Fibroblast of lung (primary cell): ENCODE data around the gene PHB1. TPM values are rescaled to one million over a fixed set of nuclear protein-coding genes. Genes with fewer than 3 reads are reported as not detected.
A peak's percentile ranks its signal among the peaks of the same experiment; 100 is the strongest.

Source experiments
- DNase-seq, 2 donors: peaks; one replicate each; pipeline versions ENCODE4 v3.0.0 to v3.0.0-alpha.2; 2010; ENCODE audit warnings: low read depth in 2 of 2
- H2AFZ ChIP-seq: 2 replicates; pipeline ENCODE4 v1.5.1; 2012; ENCODE audit warnings: low read length, control low read depth, inconsistent platforms
- H3K27ac ChIP-seq: 2 replicates; pipeline ENCODE4 v1.5.1; 2011; ENCODE audit warnings: low read length, control low read depth; ENCODE audit not compliant: insufficient read depth
- H3K27me3 ChIP-seq: 2 replicates; pipeline ENCODE4 v1.5.1; 2011; ENCODE audit warnings: mild to moderate bottlenecking, low read length; ENCODE audit not compliant: control insufficient read depth, insufficient read depth
- H3K36me3 ChIP-seq: 2 replicates; pipeline ENCODE4 v1.5.1; 2011; ENCODE audit warnings: low read length; ENCODE audit not compliant: control insufficient read depth, insufficient read depth
- H3K4me1 ChIP-seq: 2 replicates; pipeline ENCODE4 v1.5.1; 2011; ENCODE audit warnings: low read length; ENCODE audit not compliant: control insufficient read depth, insufficient read depth; ENCODE audit errors: extremely low read depth
- H3K4me2 ChIP-seq: 2 replicates; pipeline ENCODE4 v1.5.1; 2011; ENCODE audit warnings: low read length, control low read depth; ENCODE audit not compliant: insufficient read depth; ENCODE audit errors: extremely low read depth
- H3K4me3 ChIP-seq, 4 experiments: fragments of 200-600 bp in 1 of 4; sonication (generic) in 1 of 4; replicated peaks in 1 of 4; 2 replicates each; pipeline ENCODE4 v1.5.1; 2011 to 2016; ENCODE audit warnings: low read length in 4 of 4, low read depth in 3 of 4, mild to moderate bottlenecking in 3 of 4, control low read depth in 2 of 4, inconsistent platforms in 1 of 4, mixed read lengths in 1 of 4; ENCODE audit not compliant: insufficient read depth in 1 of 4; ENCODE audit errors: control extremely low read depth in 1 of 4
- H3K79me2 ChIP-seq: 2 replicates; pipeline ENCODE4 v1.5.1; 2012; ENCODE audit warnings: mild to moderate bottlenecking, low read length, inconsistent platforms; ENCODE audit not compliant: control insufficient read depth, insufficient read depth
- H3K9ac ChIP-seq: 2 replicates; pipeline ENCODE4 v1.5.1; 2011; ENCODE audit warnings: mild to moderate bottlenecking, low read length, control low read depth; ENCODE audit not compliant: insufficient read depth
- H3K9me3 ChIP-seq: 2 replicates; pipeline ENCODE4 v1.5.1; 2012; ENCODE audit warnings: low read depth, low read length; ENCODE audit not compliant: control insufficient read depth, insufficient read depth
- H4K20me1 ChIP-seq: 2 replicates; pipeline ENCODE4 v1.5.1; 2011; ENCODE audit warnings: low read length; ENCODE audit not compliant: control insufficient read depth, insufficient read depth; ENCODE audit errors: extremely low read depth
- EZH2 ChIP-seq: IDR thresholded peaks from 2 replicates; pipeline ENCODE4 v1.5.1; 2012; ENCODE audit warnings: low read length, control low read depth, mild to moderate bottlenecking; ENCODE audit errors: missing control alignments
- polyA plus RNA-seq, 2 donors: library from polyadenylated mRNA; depleted of rRNA in 1 of 2; stranded (reverse) in 1 of 2; unstranded in 1 of 2; fragments of >200 nt; gene quantifications; 2 replicates each; pipeline ENCODE4 v1.2.1, GENCODE V29; 2011 to 2012; ENCODE audit warnings: missing spikeins in 1 of 2
- total RNA-seq: library from RNA; depleted of rRNA; stranded (reverse); fragments of >200 nt; gene quantifications from 2 replicates; pipeline ENCODE4 v1.2.1, GENCODE V29; 2014
- TF ChIP-seq, protein P1 (sequence below), 2 donors: IDR thresholded peaks in 1 of 2; conservative IDR thresholded peaks in 1 of 2; 1 replicate in 1 of 2; 2 replicates in 1 of 2; pipeline ENCODE4 v1.5.1; 2011 to 2012; ENCODE audit warnings: low read length in 2 of 2, control low read depth in 1 of 2, inconsistent platforms in 1 of 2, low read depth in 1 of 2, mild to moderate bottlenecking in 1 of 2

The PHB1 gene
- total and polyA plus RNA-seq, 2 donors (not counting 1 experiment from before 2014, with no cell fraction given) = 99.6 to 163 TPM

DNA sequence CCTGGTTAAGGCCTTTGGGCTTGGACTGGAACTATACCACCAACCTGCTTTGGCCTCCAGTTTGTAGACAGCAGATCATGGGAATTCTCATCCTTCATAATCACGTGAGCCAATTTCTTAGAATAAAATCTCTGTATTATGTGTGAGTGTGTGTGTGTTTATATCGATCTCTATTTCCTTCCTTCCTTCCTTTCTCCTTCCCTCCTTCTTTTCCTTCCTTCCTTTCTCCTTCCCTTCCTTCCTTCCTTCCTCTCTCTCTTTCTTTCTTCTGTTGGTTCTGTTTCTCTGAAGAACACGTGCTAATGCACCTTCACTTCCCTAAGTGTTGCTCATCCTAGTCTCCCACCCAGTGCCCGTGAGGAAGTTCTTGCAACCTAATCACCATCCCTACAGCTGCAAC, 35.5 kb upstream of the PHB1 start:
- H3K4me1 ChIP-seq = no peaks in the 10 kb centered on the region
- no peak overlapping the region for H3K27ac ChIP-seq
- H2AFZ ChIP-seq = no peak overlapping the region
- H4K20me1 ChIP-seq = no peaks in the 10 kb centered on the region
- no peaks in the 10 kb centered on the region for H3K9me3 ChIP-seq
- H3K36me3 ChIP-seq = no peaks in the 10 kb centered on the region
- DNase-seq = no peak
- H3K27me3 ChIP-seq = peaks cover 7% of the 10 kb centered on the region
- no peak overlapping the region for H3K4me2 ChIP-seq
- no peak overlapping the region for H3K9ac ChIP-seq
- no peaks in the 10 kb centered on the region for H3K79me2 ChIP-seq
- TF ChIP-seq, protein P1, sequence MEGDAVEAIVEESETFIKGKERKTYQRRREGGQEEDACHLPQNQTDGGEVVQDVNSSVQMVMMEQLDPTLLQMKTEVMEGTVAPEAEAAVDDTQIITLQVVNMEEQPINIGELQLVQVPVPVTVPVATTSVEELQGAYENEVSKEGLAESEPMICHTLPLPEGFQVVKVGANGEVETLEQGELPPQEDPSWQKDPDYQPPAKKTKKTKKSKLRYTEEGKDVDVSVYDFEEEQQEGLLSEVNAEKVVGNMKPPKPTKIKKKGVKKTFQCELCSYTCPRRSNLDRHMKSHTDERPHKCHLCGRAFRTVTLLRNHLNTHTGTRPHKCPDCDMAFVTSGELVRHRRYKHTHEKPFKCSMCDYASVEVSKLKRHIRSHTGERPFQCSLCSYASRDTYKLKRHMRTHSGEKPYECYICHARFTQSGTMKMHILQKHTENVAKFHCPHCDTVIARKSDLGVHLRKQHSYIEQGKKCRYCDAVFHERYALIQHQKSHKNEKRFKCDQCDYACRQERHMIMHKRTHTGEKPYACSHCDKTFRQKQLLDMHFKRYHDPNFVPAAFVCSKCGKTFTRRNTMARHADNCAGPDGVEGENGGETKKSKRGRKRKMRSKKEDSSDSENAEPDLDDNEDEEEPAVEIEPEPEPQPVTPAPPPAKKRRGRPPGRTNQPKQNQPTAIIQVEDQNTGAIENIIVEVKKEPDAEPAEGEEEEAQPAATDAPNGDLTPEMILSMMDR (conservative IDR thresholded peaks at IDR 0.05 in 1 of 2, IDR thresholded peaks at IDR 0.05 in 1 of 2; ENCODE audit: low read depth in 1 of 2, low read length in 2 of 2) = no peak
- no peak for TF ChIP-seq EZH2
- H3K4me3 ChIP-seq = no peak overlapping the region

- peaks cover 7% of the 10 kb centered on the region for H3K27me3 ChIP-seq
- DNase-seq = no peak
- H2AFZ ChIP-seq = no peak overlapping the region
- H3K79me2 ChIP-seq = no peaks in the 10 kb centered on the region
- TF ChIP-seq EZH2 = no peak
- TF ChIP-seq, protein P1 (conservative IDR thresholded peaks at IDR 0.05 in 1 of 2, IDR thresholded peaks at IDR 0.05 in 1 of 2; ENCODE audit: low read depth in 1 of 2, low read length in 2 of 2) = peak in 1 of 2 donors; percentile 5
- H4K20me1 ChIP-seq = no peaks in the 10 kb centered on the region
- no peaks in the 10 kb centered on the region for H3K36me3 ChIP-seq
- no peaks in the 10 kb centered on the region for H3K9me3 ChIP-seq
- H3K4me3 ChIP-seq = no peak overlapping the region
- no peaks in the 10 kb centered on the region for H3K4me1 ChIP-seq
- no peak overlapping the region for H3K27ac ChIP-seq
- no peak overlapping the region for H3K9ac ChIP-seq
- no peak overlapping the region for H3K4me2 ChIP-seq
Measured at GRCh38 chr17:49447628-49448302, 33.1 kb upstream of the PHB1 start.

DNA sequence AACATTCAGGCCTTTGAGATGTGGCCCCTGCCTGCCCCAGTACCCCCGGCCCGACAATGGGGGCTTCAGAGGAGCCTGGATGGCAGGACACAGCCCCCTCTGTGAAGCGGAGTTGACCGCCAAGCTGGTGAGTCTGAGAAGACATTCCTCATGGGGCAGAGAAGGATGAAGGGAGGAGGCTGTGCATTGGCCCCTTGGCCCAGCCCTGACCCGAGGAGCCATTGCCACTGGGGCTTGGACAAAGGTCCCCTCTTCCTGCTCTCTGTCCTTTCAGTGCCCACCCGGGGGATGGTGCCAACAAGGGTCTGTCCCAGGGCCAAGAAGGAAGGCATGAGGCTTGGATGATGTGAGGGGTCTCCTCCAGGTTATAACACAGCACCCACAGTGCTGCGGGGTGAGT, 30.9 kb upstream of the PHB1 start:
- Histone ChIP-seq H3K79me2 (no peaks in the 10 kb centered on the region), H3K27ac (no peak overlapping the region), H3K9ac (no peak overlapping the region), H2AFZ (no peak overlapping the region), H3K4me1 (no peaks in the 10 kb centered on the region), H3K9me3 (no peaks in the 10 kb centered on the region), H4K20me1 (no peaks in the 10 kb centered on the region), H3K27me3 (peaks cover 11% of the 10 kb centered on the region), H3K36me3 (no peaks in the 10 kb centered on the region), H3K4me2 (no peak overlapping the region), H3K4me3 (no peak overlapping the region)
- no peak for DNase-seq
- TF ChIP-seq, protein P1 (conservative IDR thresholded peaks at IDR 0.05 in 1 of 2, IDR thresholded peaks at IDR 0.05 in 1 of 2; ENCODE audit: low read depth in 1 of 2, low read length in 2 of 2) = no peak
